Measurements from ENCODE around the gene KDSR.

GRCh38 chr18:63350230-63350629 is 16.8 kb downstream of the KDSR start:
- TF ChIP-seq CTCF (IDR thresholded peaks at IDR 0.05; ENCODE audit: poor library complexity, severe bottlenecking) (no peak), SMC3 (conservative IDR thresholded peaks at IDR 0.05; ENCODE audit: poor library complexity) (no peak), EP300 (conservative IDR thresholded peaks at IDR 0.05; ENCODE audit: poor library complexity, severe bottlenecking) (no peak), TAF1 (IDR thresholded peaks at IDR 0.05; ENCODE audit: low read depth) (no peak), POLR2AphosphoS5 (IDR thresholded peaks at IDR 0.05) (no peak)
